HepG2 (cell line): ENCODE measurements around the gene GNB1. TPM values are rescaled to one million over a fixed set of nuclear protein-coding genes. Genes with fewer than 3 reads are reported as not detected.

Experiments used
- ATAC-seq: fragments of 200-7000 bp; cut with Tn5 transposase; 3 replicates; pipeline ENCODE4 v1.9.1; 2020; ENCODE audit warnings: mild to moderate bottlenecking, moderate library complexity
- BruUV-seq: library from RNA; stranded (reverse); fragments of 400-500 nt; replicated peaks from 2 replicates; lab custom pipeline; 2021; lab: Mats Ljungman, UMichigan
- CTCF ChIA-PET: fragments of 300-600 bp; formaldehyde crosslinking; extraction: SDS; loops from one replicate; lab custom pipeline; 2021; ENCODE audit warnings: low total read pairs, inconsistent platforms, low intra/inter-chr PET ratio; lab: Yijun Ruan, JAX
- POLR2A ChIA-PET: fragments of 350-600 bp; sonication (Branson Sonifier 250); formaldehyde crosslinking; loops from one replicate; lab custom pipeline; 2020; ENCODE audit warnings: antibody characterized with exemption, inconsistent platforms; lab: Yijun Ruan, JAX
- DNase-seq: peaks from one replicate; pipeline ENCODE4 v3.0.0-alpha.2; 2015; ENCODE audit warnings: low spot score
- FAIRE-seq: peaks from 3 replicates; lab custom pipeline; 2011; peaks lifted over from hg19 to GRCh38; lab: Jason Lieb, UNC
- H2AFZ ChIP-seq: one replicate; pipeline ENCODE4 v1.6.1; 2011; ENCODE audit warnings: low read length, inconsistent platforms
- H3K27ac ChIP-seq: fragments of 300-600 bp; 3 replicates; pipeline ENCODE4 v1.8.0; 2011; ENCODE audit warnings: mixed run types, mild to moderate bottlenecking, mixed read lengths, low read length, inconsistent platforms; ENCODE audit not compliant: insufficient read depth; ENCODE audit errors: extremely low read length
- H3K27me3 ChIP-seq, 2 experiments: fragments of 200-600 bp in 1 of 2; 2 replicates in 1 of 2; 3 replicates in 1 of 2; pipeline versions ENCODE4 v1.6.0 to v1.8.0; 2011; ENCODE audit warnings: low read length in 2 of 2, mild to moderate bottlenecking in 2 of 2, moderate library complexity in 2 of 2, inconsistent platforms in 1 of 2; ENCODE audit not compliant: insufficient read depth in 2 of 2, control insufficient read depth in 1 of 2
- H3K36me3 ChIP-seq, 2 experiments: fragments of 200-600 bp in 1 of 2; replicated peaks in 1 of 2; 2 replicates in 1 of 2; 3 replicates in 1 of 2; pipeline versions ENCODE4 v1.5.1 to v1.8.0; 2011; ENCODE audit warnings: low read length in 2 of 2, inconsistent platforms in 1 of 2; ENCODE audit not compliant: insufficient read depth in 2 of 2, control insufficient read depth in 1 of 2
- H3K4me1 ChIP-seq: 2 replicates; pipeline ENCODE4 v1.5.1; 2012; ENCODE audit warnings: low read length, inconsistent platforms; ENCODE audit not compliant: insufficient read depth
- H3K4me2 ChIP-seq: 2 replicates; pipeline ENCODE4 v1.6.0; 2011; ENCODE audit warnings: low read depth, low read length, inconsistent platforms
- H3K4me3 ChIP-seq, 3 experiments: fragments of 200-600 bp in 1 of 3; sonication (generic), shearing (Covaris generic) in 1 of 3; replicated peaks in 1 of 3; 2 replicates each; pipeline ENCODE4 v1.5.1; 2011 to 2016; ENCODE audit warnings: low read length in 3 of 3, inconsistent platforms in 2 of 3, low read depth in 2 of 3, mild to moderate bottlenecking in 2 of 3, control low read depth in 1 of 3, mixed read lengths in 1 of 3; ENCODE audit not compliant: insufficient read depth in 1 of 3
- H3K79me2 ChIP-seq: one replicate; pipeline ENCODE4 v1.6.1; 2011; ENCODE audit warnings: low read length, inconsistent platforms; ENCODE audit not compliant: insufficient read depth
- H3K9ac ChIP-seq: 2 replicates; pipeline ENCODE4 v1.6.0; 2011; ENCODE audit warnings: mild to moderate bottlenecking, low read depth, low read length, inconsistent platforms; ENCODE audit not compliant: insufficient read depth
- H3K9me3 ChIP-seq: 2 replicates; pipeline ENCODE4 v1.5.1; 2012; ENCODE audit warnings: mild to moderate bottlenecking, low read length
- H4K20me1 ChIP-seq: 2 replicates; pipeline ENCODE4 v1.6.0; 2011; ENCODE audit warnings: inconsistent platforms, mild to moderate bottlenecking, low read length, moderate library complexity; ENCODE audit not compliant: insufficient read depth
- ATF4 ChIP-seq, 2 experiments: fragments of 450-650 bp in 1 of 2; sonication (generic) in 1 of 2; formaldehyde crosslinking; IDR thresholded peaks; 2 replicates each; pipeline versions ENCODE4 v1.5.0 to v1.8.0; 2020 to 2022; ENCODE audit warnings: mild to moderate bottlenecking in 1 of 2, missing genetic modification reagents in 1 of 2
- CEBPG ChIP-seq: IDR thresholded peaks from 2 replicates; pipeline ENCODE4 v1.6.1; 2016
- IRX3 ChIP-seq: sonication (generic); formaldehyde crosslinking; IDR thresholded peaks from 2 replicates; pipeline ENCODE4 v1.8.1; 2023; ENCODE audit warnings: mild to moderate bottlenecking, low read depth, missing genetic modification reagents, borderline replicate concordance
- KDM6A ChIP-seq: IDR thresholded peaks from 2 replicates; pipeline ENCODE4 v1.6.1; 2016; ENCODE audit warnings: low read depth
- MTF1 ChIP-seq: sonication (generic); formaldehyde crosslinking; IDR thresholded peaks from 2 replicates; pipeline ENCODE4 v1.5.0; 2020; ENCODE audit warnings: missing genetic modification reagents
- NFE2 ChIP-seq: sonication (generic); formaldehyde crosslinking; IDR thresholded peaks from 2 replicates; pipeline ENCODE4 v1.4.0; 2020; ENCODE audit warnings: missing genetic modification reagents
- NFIB ChIP-seq: sonication (generic); formaldehyde crosslinking; IDR thresholded peaks from 2 replicates; pipeline ENCODE4 v1.9.0; 2021; ENCODE audit warnings: missing genetic modification reagents, mild to moderate bottlenecking, borderline replicate concordance
- NR2F1 ChIP-seq, 2 experiments: fragments of 450-650 bp in 1 of 2; formaldehyde crosslinking in 1 of 2; IDR thresholded peaks; 2 replicates each; pipeline versions ENCODE4 v1.5.0 to v1.6.1; 2016 to 2020; ENCODE audit warnings: mild to moderate bottlenecking in 1 of 2, missing compliant biosample characterization in 1 of 2, missing genetic modification reagents in 1 of 2, moderate library complexity in 1 of 2
- XBP1 ChIP-seq: sonication (generic); formaldehyde crosslinking; IDR thresholded peaks from 2 replicates; pipeline ENCODE4 v1.5.0; 2020; ENCODE audit warnings: missing genetic modification reagents
- ZBTB10 ChIP-seq: sonication (generic); formaldehyde crosslinking; IDR thresholded peaks from 2 replicates; pipeline ENCODE4 v1.4.0; 2020; ENCODE audit warnings: missing genetic modification reagents, borderline replicate concordance
- ZBTB3 ChIP-seq: sonication (generic); formaldehyde crosslinking; IDR thresholded peaks from 2 replicates; pipeline ENCODE4 v1.4.0; 2020; ENCODE audit warnings: low read depth, mild to moderate bottlenecking, moderate library complexity, missing genetic modification reagents, borderline replicate concordance
- ZNF431 ChIP-seq: sonication (generic); formaldehyde crosslinking; IDR thresholded peaks from 2 replicates; pipeline ENCODE4 v1.9.0; 2022; ENCODE audit warnings: missing genetic modification reagents, low read depth, mild to moderate bottlenecking, borderline replicate concordance
- ZNF660 ChIP-seq: sonication (generic); formaldehyde crosslinking; IDR thresholded peaks from 2 replicates; pipeline ENCODE4 v1.5.1; 2020; ENCODE audit warnings: mild to moderate bottlenecking, low read depth, missing genetic modification reagents, borderline replicate concordance
- ZNF678 ChIP-seq: sonication (generic); formaldehyde crosslinking; IDR thresholded peaks from 2 replicates; pipeline ENCODE4 v1.4.0; 2020; ENCODE audit warnings: mild to moderate bottlenecking, missing genetic modification reagents
- ZNF839 ChIP-seq: sonication (generic); formaldehyde crosslinking; IDR thresholded peaks from 2 replicates; pipeline ENCODE4 v1.4.0; 2020; ENCODE audit warnings: missing genetic modification reagents, mild to moderate bottlenecking, borderline replicate concordance
- whole genome bisulfite sequencing: methylation state at CpG from one replicate; pipeline ENCODE4 v1.1.6; 2017; ENCODE audit warnings: low lambda C conversion rate; 5-methylcytosine and 5-hydroxymethylcytosine counted together
- in situ Hi-C: cut with HindIII; loops from 2 replicates; pipeline ENCODE4 v1.10.0; 2017; ENCODE audit warnings: low pct_unique_long_range_greater_than_20kb; ENCODE audit not compliant: extremely low pct_ligation_motif_present
- intact Hi-C: fragments of 100-400 bp; cut with micrococcal nuclease; formaldehyde crosslinking; loops from one replicate; pipeline ENCODE4 v1.10.0; 2022; ENCODE audit not compliant: unreplicated experiment
- polyA plus RNA-seq, 8 experiments: library from polyadenylated mRNA; depleted of rRNA in 3 of 8; stranded (reverse) in 7 of 8; unstranded in 1 of 8; fragments of >200 nt; fragmentation: Illumina TruSeq in 4 of 8; extraction: Trizol in 4 of 8; gene quantifications; 2 replicates each; pipeline versions ENCODE4 v1.2.1 to v1.2.3, GENCODE V29; 2011 to 2016; ENCODE audit warnings: low read depth in 4 of 8, missing spikeins in 1 of 8, mixed read lengths in 1 of 8; ENCODE audit not compliant: insufficient read depth in 1 of 8
- total RNA-seq, 5 experiments: library from RNA; depleted of rRNA; stranded (reverse); fragments of >200 nt; fragmentation: Illumina TruSeq; extraction: Trizol; gene quantifications; 2 replicates each; pipeline ENCODE4 v1.2.3, GENCODE V29; 2016; ENCODE audit warnings: low read depth in 1 of 5

GNB1 gene
- total and polyA plus RNA-seq, 2 of the 13 experiments (the other 11 are each of a cell fraction or from before 2014, with no cell fraction given), result 66.2 to 327 TPM

- POLR2A ChIA-PET, result no interaction called here
- intact Hi-C loops, result no loop called here
- no peak for TF ChIP-seq IRX3
- TF ChIP-seq ZNF678 (CRISPR knock-in tag), result no peak
- no peak for TF ChIP-seq ZNF839 (CRISPR knock-in tag)
- no peak for TF ChIP-seq ZNF660
- TF ChIP-seq XBP1, result no peak
- no peak for TF ChIP-seq NFE2 (CRISPR knock-in tag)
- no peak for TF ChIP-seq ZBTB3 (CRISPR knock-in tag)
- TF ChIP-seq ZBTB10 (CRISPR knock-in tag), result no peak
- no peak for TF ChIP-seq CEBPG
- TF ChIP-seq NFIB (CRISPR knock-in tag), result no peak
- TF ChIP-seq KDM6A (CRISPR knock-in tag), result no peak
- TF ChIP-seq NR2F1 (CRISPR knock-in tag; IDR thresholded peaks at IDR 0.05), result no peak
- no peak for TF ChIP-seq ATF4 (CRISPR knock-in tag; IDR thresholded peaks at IDR 0.05)
- no peak for TF ChIP-seq MTF1 (CRISPR knock-in tag)
- no peak for TF ChIP-seq ZNF431 (CRISPR knock-in tag)
- no peak for ATAC-seq
- no TSS peak for BruUV-seq
- H3K27ac ChIP-seq, result no peak overlapping the region
- no peaks in the 10 kb centered on the region for H3K9me3 ChIP-seq
- H3K4me3 ChIP-seq, result no peak overlapping the region
- no peak for DNase-seq
- peaks cover 38 to 67% of the 10 kb centered on the region in 2 experiments for H3K36me3 ChIP-seq
- no peaks in the 10 kb centered on the region for H4K20me1 ChIP-seq
- no peak for FAIRE-seq
- H3K9ac ChIP-seq, result no peak overlapping the region
- peaks cover 16% of the 10 kb centered on the region; the same call in 1 of the 2 replicates for H3K4me1 ChIP-seq
- H3K27me3 ChIP-seq, result no peaks in the 10 kb centered on the region
- H2AFZ ChIP-seq, result no peak overlapping the region
- no peak overlapping the region for H3K4me2 ChIP-seq
- CTCF ChIA-PET, result no interaction called here
- H3K79me2 ChIP-seq, result no peaks in the 10 kb centered on the region
- in situ Hi-C loops, result loop anchor here (10.0 kb wide), 1 partner anchor 118 kb away; no protein-coding TSS in a partner anchor
- WGBS, result 97% methylated on average over 15 of the region's 20 CpGs
Observed at GRCh38 chr1:1786836-1787605, 103.9 kb downstream of the GNB1 start.
